H1 (cell line): Measurements from ENCODE around the gene UTRN. TPM values are rescaled to one million over a fixed set of nuclear protein-coding genes. Genes with fewer than 3 reads are reported as not detected.

Source experiments
- JUND ChIP-seq: IDR thresholded peaks from 2 replicates; pipeline ENCODE4 v1.6.1; 2011; ENCODE audit warnings: mild to moderate bottlenecking, improper control_type of control experiment, low read length
- RBBP5 ChIP-seq: IDR thresholded peaks from 2 replicates; pipeline ENCODE4 v1.7.1; 2012; ENCODE audit warnings: low read depth, mild to moderate bottlenecking, inconsistent platforms, low read length, moderate library complexity, borderline replicate concordance
- polyA plus RNA-seq, 7 experiments: library from polyadenylated mRNA; depleted of rRNA in 3 of 7; stranded (reverse) in 5 of 7; unstranded in 2 of 7; fragments of >200 nt in 5 of 7; fragments of 200-250 nt in 2 of 7; gene quantifications; 1 replicate in 5 of 7; 2 replicates in 1 of 7; 4 replicates in 1 of 7; pipeline versions ENCODE4 v1.2.1 to v1.2.3, GENCODE V29; 2011 to 2013; ENCODE audit warnings: missing spikeins in 2 of 7, mixed read lengths in 2 of 7
- total RNA-seq: library from RNA; stranded (reverse); fragmentation: NEBNext Ultra II Directional; extraction: Animal tissue kit (Norgen Biotek cat#: 25700); gene quantifications from 2 replicates; pipeline ENCODE4 v1.2.1, GENCODE V29; 2021

The UTRN gene
- total and polyA plus RNA-seq, 2 of the 8 experiments (the other 6 are each of a cell fraction or from before 2014, with no cell fraction given), result 25.0 to 112 TPM

DNA sequence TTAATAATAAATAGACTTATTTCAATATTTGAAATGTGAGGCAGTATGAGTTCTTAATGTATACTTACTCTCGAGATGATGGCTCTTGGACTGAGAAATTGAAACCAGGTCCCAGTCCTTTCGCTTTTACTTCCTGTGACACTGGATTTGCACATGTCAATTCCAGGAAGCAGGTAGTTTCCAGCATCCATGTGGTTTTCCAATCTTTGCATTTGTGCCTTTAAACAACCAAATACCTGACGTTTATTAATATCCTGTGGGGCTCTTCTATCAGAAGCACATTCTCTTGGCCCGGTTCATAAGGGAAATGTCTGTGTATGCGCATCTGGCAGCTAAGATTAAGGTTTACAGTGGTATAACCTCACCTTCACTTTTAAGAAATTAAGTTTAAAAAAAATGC lies 13.1 kb downstream of the UTRN start (continued):
- TF ChIP-seq RBBP5 (no peak), JUND (no peak)
- TF ChIP-seq, all 59 proteins: peak for 0
